NCI-H748 (cell line): ENCODE data around the gene NAPEPLD.
"Not testable (repeated sequence)": the region's sequence is repeated elsewhere in the genome, so short reads cannot be mapped to it uniquely, and the experiment has no call there.

ENCODE experiments used
- DNase-seq: peaks from one replicate; lab custom pipeline; 2025; ENCODE audit not compliant: unreplicated experiment; lab: John Stamatoyannopoulos, UW

Gene NAPEPLD

DNA sequence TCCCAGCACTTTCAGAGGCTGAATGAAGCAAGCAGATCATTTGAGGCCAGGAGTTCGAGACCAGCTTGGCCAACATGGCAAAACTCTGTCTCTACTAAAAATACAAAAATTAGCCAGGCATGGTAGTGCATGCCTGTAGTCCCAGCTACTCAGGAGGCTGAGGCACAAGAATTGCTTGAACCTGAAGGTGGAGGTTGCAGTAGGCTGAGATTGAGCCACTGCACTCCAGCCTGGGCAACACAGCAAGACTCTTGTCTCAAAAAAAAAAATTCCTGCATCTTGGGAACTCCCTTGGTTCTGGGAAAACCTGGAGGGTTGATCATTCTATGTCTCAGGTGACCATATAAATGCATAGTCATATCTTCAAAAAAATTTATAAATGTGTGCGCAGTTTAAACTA, 4.1 kb downstream of the NAPEPLD start:
- DNase-seq: not testable (repeated sequence)

DNA sequence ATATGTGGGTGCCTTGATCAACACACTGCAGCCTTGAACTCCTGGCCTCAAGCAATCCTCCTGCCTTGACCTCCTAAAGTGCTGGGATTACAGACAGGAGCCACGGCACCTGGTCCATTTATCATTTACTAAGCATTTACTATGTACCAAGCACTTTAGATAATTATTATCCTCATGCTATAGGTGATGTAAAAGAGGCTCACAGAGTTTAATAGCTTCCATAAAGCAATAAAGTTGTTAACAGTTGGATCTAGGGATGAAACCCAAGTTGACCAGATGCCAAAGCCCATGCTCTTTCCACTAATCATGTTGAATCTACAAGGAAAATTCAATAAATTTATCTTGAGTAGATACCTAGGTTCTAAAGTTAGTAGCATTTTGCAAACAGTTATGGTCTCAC, 5.0 kb downstream of the NAPEPLD start:
- no peak for DNase-seq

DNA sequence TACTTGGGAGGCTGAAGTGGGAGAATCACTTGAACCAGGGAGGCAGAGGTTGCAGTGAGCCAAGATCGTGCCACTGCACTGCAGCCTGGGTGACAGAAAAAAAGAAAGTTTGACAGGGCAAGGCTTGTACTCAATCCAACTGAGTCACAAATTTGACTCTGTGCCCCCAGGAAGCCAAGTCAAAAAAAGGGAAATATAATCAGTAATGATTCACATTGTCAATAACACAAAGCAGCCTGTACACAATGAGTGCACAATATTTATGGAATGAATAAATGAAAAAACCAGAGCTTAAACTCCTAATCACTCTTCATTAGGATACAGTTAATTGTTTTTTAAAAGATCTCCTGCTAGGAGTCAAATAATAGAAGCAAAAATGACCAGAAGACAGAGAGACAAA, 6.4 kb downstream of the NAPEPLD start:
- no peak for DNase-seq

DNA sequence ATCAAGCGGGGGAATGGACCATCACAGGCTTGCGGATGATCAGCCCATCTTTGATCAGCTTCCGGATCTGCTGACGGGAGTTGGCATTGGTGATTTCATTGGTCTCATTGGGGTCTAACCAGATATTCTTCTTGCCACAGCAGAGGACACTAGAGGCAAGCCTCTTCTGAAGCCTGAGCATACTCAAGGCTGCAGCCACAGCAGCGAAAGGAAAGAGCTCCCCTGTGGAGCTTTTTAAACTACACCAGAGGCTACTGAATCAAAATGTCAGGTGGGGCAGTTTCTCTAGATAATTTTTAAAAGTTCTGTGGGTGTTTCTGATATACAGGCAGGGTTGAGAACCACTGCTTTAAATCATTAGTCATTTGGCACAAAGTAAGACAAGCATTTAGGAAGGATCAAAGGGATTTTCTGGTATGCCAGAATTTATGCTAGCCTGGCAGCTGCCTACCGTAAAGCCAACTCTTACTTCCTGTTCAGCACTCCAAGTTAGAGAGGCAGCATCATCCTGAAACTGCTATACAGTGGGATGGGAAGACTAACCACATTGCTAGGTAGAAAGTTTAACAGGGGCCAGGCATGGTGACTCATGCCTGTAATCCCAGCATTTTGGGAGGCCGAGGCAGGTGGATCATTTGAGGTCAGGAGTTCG, 7.0 kb downstream of the NAPEPLD start:
- DNase-seq: no peak

DNA sequence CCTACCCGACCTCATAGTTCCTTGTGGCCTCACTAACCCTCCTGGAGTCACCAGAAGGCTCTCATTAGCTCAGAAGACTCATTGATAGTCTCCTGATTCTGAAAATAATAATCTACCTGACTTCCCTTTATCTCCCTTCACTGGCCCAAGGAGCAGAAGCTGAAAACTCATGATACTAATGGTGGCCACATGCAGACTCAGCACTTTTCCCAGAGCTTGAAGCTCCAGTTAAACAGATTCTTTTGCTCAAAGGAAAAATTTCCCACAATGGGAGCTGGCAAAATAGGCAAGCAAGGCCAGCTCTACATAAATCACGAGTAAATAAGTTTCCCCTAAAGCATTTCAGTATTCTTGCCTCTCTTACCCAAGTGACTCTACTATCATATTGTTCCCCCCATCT, 8.2 kb downstream of the NAPEPLD start:
- no peak for DNase-seq

DNA sequence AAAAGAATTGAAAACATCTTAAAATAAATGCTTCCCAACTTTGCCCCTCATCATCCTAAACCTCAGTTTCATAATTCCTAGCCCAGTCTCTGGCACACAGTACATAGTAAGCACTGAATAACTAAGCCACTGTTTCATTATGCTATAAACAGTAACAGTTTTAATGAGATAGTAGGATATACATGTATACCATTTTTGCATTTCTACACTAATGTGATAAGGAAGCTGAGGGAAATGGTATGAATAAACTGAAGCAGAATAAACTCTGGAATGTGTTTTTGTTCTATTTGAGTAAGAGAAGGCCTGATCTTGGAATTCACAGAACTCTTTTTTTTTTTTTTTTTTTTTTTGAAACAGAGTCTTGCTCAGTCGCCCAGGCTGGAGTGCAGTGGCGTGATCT, 8.8 kb downstream of the NAPEPLD start:
- DNase-seq: no peak

DNA sequence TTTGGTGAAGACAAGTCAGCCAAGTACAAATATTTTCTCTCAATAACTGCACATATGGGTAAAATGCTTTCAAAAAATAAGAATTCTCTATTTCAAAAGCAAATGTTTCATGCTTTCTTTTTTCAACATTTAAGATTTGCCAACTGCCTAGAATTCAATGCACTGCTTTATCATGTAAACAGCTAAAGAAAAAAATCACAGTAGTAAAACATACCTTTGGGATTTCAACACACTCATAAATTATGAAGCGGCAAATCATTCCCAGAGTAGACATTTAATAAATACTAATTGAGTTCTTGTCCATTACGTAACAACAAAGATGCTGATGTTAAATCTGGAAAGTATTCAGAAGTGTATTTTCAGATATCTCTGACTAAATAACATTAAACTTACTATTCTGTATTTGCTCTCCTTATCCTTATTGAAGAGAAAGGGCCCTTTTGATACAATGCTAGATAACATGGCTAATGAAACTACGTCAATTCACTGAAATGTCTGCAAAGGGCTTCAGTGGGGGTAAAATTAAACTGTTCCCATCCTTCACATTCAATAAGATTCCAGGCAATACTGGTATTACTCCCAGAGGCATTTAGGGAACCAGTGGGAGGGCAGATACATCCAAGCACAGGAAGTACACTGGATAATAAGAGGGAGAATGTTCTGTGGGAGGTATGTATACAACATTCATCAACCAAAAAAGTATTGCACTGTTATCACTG, 13.9 kb downstream of the NAPEPLD start:
- DNase-seq: no peak

DNA sequence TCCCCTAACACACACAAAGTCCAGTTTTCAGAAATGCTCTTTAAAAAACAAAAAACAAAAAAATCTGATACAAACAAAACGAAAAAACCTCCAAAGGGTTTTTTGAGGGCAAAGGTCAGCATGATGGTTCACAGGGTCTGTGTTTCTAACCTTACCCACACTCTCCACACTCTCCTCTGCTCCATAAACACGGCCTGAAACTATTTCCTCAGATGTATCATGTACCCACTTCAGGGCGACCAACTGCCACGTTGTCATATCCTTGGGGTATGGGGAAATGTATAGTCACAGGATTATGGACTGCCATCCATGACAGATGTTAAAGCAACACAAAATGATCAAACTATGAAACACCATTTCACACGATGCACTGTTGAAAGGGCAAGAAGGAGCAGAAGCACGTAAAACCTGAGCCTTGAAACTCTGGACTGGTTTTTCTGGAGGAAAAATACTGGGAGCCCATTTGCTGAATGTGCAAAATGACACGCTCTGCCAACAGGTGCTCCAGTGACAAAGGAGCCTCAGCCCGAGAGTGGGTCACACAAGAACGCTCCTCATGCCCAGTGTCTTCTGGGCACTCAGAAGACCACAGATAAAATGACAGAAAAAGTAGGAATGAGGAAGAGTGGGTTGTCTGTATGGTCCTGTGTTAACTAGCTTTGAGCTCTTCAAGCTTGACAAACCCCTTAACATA, 15.8 kb downstream of the NAPEPLD start:
- DNase-seq: no peak

DNA sequence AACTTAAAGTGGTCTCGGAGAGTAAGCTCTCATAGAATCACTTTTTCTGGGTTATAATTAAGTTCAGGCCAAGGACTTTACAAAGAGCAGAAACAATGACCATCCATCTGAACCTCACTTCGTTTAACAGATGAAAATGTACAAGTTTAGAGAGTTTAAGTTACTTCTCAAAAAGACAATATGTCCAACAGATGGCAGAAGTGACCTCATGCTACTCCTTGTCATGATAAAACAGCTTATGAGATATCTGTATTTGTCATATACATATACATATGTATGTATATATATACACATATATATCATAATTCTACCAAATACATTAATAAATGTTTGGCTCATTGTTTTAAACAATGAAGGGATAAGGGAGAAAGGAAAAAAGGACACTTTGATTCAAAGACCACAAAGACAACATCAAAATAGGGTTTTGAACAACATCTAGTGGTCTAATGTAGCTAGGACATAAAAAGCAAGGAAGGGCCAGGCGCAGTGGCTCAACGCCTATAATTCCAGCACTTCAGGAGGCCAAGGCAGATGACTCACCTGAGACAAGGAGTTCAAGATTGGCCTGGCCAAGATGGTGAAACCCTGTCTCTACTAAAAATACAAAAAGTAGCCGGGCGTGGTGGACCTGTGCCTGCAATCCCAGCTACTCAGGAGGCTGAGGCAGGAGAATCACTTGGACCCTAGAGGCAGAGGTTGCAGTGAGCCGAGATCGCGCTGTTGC, 17.8 kb downstream of the NAPEPLD start:
- no peak for DNase-seq

DNA sequence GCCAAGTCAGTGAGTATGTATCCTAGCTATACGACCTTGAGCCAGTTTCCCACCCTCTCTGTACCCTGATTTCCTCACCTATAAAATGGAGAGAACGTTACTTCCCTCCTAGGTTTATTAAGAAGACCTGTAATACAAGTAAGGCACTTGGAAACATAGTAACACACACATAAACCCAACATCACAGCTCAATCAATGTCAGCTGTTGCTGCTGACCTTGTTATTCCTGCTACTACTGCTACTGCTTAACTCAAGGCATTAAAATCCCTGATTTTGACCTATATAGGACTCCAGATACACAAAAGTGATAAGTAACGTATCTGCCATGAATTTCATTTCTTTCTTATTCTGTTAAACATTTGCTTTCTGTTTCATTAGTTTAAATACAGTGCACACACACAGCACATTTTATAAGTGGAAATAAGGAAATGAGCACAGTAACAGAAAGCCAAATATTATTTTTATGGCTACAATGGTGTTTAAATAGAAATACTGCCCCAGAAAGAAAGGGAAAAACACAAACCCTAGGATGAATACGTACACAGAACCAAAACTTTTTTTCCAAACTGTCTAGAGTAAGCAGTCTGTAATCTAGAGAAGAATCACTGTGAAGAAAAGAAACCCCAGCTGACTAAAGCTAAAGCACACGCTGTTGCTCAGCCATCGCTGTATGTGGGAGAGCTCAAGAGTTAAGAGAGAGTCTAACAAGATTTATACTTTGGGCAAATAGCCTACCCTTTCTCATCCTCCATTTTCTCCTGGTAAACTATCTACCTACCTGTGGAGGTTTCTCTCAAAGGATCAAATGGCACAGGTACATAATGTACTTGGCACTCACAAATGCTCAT, 19.0 kb downstream of the NAPEPLD start:
- DNase-seq: no peak

DNA sequence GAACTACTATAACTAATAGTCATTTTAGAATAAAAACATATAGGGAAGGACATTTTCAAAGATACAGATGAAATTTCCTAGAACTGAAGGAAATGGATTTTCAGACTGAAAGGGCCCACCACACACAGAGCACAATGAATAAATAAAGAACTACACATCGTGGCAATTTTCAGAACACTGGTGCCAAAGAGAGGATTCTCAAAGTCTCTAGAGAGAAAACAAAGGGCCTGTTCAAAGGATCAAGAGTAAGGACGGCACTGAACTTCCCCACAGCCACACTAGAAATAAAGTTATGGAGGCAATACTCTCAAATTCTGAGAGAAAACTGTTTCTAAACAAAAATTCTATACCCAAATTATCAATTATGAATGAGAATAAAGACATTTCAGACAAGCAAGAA, 21.9 kb downstream of the NAPEPLD start:
- no peak for DNase-seq

DNA sequence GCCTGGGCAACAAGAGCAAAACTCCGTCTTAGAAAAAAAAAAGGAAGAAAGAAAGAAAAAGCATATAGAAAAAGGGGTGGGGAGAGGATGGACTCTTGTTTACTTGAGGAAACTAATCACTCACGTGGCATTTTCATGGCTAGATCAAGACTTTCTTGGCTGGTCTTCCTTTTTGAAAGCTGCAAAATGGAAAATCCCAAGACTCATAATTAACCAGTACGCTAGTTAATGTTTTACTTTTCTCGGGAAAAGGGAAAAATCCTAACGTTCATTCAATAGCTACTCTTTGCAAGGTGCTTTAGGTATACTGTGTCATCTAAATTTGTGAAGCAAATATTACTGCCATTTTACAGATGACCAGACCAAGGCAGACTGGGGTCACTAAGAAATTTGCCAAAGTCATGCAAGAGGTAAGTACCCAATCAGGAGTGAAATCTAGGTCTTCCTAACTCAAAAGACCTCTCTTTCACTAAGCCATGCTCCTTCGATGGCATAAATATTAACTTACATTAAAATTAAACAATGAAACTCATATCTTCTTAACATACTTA, 24.4 kb downstream of the NAPEPLD start:
- no peak for DNase-seq

DNA sequence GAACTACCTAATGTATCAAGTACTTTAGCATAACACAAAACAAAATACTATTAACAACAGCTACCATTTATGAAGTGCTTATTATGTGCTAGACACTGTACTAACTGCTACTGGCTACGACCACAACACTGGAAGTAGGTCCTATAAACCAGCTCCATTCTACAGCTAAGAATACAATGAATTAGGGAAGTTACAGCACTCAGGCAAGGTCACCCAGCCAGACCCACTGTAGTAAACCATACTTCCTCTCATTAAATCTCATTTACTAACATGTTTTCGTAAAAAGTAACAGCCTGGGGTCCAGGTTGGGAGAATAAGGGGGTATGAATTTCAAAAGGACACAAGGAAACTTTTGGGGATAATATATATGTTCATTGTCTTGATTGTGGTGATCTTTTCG, 25.4 kb downstream of the NAPEPLD start:
- no peak for DNase-seq

DNA sequence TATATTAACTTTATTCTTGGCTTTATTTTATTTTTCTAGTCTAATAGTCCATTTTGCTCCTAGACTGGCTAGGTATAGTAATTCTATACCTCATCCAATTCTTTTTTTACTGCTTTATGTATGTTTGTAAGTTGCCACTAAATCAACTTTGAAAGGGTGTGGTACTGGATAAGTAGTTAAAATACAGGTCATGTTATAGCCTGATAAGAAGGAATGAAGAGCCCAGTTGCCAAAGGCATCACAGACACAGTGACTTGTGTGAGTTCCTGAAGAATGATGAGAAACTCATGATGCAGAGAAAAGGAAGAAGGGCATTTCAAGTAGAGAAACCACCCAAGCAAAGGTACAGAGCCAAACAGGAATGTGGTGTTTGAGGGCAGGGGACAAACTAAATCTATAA, 27.3 kb downstream of the NAPEPLD start:
- DNase-seq: no peak

DNA sequence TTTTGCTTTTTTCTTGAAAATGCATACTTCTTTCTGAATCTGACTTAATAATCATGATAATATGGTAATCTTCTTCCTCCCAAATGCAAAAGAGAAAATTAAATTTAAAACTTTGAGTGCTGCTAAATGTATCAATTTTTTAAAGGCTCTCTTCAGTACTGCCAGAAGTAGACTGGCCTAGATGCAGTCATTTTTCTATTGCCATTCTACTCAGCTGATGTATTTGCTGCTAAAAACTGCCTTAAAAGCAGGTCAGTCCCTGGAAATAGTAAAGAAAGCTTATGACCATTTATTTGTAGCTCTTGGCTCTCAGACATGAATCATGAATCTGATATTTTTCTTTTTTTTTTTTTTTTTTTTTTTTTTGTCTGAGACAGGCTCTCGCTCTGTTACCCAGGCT, 28.5 kb downstream of the NAPEPLD start:
- DNase-seq: no peak

DNA sequence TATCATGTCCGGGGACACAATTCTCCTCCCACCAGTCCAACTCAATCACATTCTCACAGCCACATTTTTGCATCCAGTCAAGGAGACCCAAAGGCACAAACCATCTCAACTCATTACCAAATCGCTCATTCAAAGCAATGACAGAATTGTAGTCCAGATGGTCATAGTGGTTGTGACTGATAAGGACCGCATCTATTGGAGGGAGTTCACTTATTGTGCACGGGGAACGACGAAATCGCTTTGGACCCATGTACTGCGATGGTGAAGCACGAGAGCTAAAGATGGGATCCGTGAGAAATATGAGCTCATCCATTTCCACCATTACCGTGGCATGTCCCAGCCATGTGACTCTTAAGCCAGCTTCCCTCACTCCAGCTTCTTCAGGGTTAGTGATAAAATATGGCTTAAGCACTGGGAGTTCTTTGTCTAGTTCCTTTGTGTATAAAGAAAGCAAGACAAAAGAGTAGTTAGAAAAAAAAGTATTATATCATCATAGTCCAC, 29.1 kb downstream of the NAPEPLD start:
- no peak for DNase-seq

DNA sequence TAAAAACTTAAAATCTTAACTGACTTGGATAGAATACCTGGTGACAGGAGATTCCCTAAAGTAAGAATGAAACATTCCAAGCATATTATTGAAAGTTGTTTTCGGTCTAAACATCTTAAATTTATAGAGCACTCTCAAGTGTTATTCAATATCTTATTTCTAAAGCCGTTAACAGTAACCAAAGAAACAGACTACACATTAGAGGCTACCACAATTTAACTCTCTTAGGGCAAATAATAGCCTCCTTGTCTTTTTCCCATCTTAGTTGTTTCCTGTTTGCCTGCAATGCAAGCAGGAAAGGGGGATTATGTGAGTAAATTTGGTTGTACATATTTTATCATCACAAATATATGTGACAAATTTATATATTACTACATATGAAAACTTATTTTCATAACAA, 31.4 kb downstream of the NAPEPLD start:
- DNase-seq: no peak

DNA sequence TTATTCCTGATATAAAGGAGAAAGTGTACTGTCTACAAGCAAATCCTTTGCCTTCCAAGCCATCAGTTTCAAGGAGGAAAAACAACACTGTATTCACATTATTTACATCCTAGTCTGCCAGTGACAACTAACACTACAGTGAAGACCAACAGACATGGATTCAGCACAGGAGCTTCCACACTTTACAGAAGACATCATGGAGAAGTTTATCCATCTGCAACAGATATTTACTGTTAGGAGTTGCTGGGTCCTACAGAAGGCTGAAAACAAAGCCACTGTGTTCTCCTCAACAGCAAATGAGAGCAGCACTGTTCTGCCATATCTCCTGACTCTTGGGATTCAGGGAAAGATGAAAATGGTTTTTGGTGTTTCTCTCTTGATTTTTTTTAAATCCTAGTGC, 31.9 kb downstream of the NAPEPLD start:
- DNase-seq: no peak

DNA sequence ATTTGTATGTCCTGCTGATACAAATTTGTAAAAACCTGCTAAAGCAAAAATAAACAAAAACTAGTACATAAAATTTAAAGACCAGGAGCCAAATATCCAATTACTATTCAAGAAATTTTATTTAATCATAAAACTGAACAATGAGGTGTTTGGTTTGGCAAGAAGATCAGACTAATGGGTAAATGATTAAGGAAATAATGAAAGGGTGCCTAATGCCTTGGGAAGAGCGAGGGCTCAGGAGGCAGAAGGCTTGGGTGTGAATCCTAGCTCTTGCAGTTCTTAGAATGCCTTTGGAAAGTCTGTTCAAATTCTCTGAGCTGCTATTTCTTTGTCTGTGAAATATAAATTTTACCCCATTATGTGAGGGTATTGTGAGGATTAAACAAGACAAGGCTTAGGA, 32.4 kb downstream of the NAPEPLD start:
- no peak for DNase-seq

DNA sequence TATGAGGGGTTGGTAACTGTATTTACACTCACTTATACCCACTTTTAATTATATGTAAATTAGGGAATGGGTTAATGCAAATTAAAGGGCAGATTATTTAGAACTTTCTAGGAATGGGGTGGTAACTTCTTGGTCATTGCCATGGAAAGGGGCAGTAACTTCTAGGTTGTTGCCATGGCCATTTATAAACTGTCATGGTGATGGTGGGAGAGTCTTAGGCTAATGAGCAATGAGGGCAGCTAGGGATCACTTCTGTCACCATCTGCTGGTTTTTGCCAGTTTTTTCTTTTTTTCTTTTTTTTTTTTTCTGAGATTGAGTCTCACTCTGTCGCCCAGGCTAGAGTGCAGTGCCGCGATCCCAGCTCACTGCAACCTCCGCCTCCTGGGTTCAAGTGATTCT, 33.1 kb downstream of the NAPEPLD start:
- DNase-seq: no peak
